ENCODE data around the gene KIAA0753. TPM values are rescaled to one million over a fixed set of nuclear protein-coding genes. Genes with fewer than 3 reads are reported as not detected.
A peak's percentile ranks its signal among the peaks of the same experiment; 100 is the strongest.

The KIAA0753 gene
- total and polyA plus RNA-seq, 2 of the 13 experiments (the other 11 are each of a cell fraction or from before 2014, with no cell fraction given) = 5.2 to 9.1 TPM

DNA sequence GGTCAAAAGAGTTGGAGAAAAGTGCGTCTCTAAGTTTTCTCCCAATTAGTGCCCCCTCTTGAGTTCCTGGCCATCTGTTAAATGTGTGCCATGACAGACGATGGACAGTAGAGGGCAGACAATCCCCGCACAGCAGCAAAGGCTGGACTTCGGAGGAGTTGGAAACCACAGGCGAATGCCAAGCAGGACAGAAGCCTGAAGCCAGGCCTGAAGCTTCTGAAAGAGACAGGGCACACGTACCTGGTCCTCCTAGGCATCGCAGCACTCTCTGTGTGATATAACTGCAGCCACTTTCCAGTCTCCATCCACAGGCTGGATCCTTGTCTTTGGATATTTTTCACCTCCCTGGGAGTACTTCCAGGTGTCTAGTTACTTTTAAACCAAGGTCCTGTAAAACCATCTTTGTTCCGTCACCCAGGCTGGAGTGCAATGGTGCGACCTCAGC, 25.6 kb upstream of the KIAA0753 start (continued):
- TF ChIP-seq, protein P1, sequence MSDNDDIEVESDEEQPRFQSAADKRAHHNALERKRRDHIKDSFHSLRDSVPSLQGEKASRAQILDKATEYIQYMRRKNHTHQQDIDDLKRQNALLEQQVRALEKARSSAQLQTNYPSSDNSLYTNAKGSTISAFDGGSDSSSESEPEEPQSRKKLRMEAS (IDR thresholded peaks at IDR 0.05) = peak; percentile 43; the same call in 1 of the 2 replicates
- TF ChIP-seq ZSCAN25 (CRISPR knock-in tag; IDR thresholded peaks at IDR 0.05) (0 out of 2 replicates have a peak, but pooled peaks have one; percentile 35), POGZ (CRISPR knock-in tag; IDR thresholded peaks at IDR 0.05) (peak; percentile 38; the same call in 1 of the 2 replicates), SALL1 (CRISPR knock-in tag; IDR thresholded peaks at IDR 0.05) (peak; percentile 71), FOSL2 (CRISPR knock-in tag; IDR thresholded peaks at IDR 0.05) (peak; percentile 28; the same call in 1 of the 2 replicates), ZBTB34 (CRISPR knock-in tag; IDR thresholded peaks at IDR 0.05) (peak; percentile 60; the same call in 1 of the 2 replicates), CBX5 (CRISPR knock-in tag; IDR thresholded peaks at IDR 0.05; ENCODE audit: borderline replicate concordance) (0 out of 2 replicates have a peak, but pooled peaks have one; percentile 30), ZBTB4 (CRISPR knock-in tag; IDR thresholded peaks at IDR 0.05; ENCODE audit: borderline replicate concordance) (peak; percentile 89; the same call in 1 of the 2 replicates), ZNF337 (CRISPR knock-in tag; IDR thresholded peaks at IDR 0.05; ENCODE audit: borderline replicate concordance, low read depth) (no peak), ZSCAN20 (CRISPR knock-in tag; IDR thresholded peaks at IDR 0.05; ENCODE audit: borderline replicate concordance) (no peak), SCMH1 (CRISPR knock-in tag; IDR thresholded peaks at IDR 0.05; ENCODE audit: borderline replicate concordance) (no peak), ZNF501 (CRISPR knock-in tag; IDR thresholded peaks at IDR 0.05) (peak; percentile 55; the same call in 1 of the 2 replicates), ZNF296 (CRISPR knock-in tag; conservative IDR thresholded peaks at IDR 0.05) (no peak), SRY (CRISPR knock-in tag; IDR thresholded peaks at IDR 0.05) (0 out of 2 replicates have a peak, but pooled peaks have one; percentile 28), NFKBIZ (CRISPR knock-in tag; IDR thresholded peaks at IDR 0.05) (0 out of 2 replicates have a peak, but pooled peaks have one; percentile 24), ZNF530 (CRISPR knock-in tag; IDR thresholded peaks at IDR 0.05; ENCODE audit: low read depth) (no peak)
- TF ChIP-seq, protein P2, sequence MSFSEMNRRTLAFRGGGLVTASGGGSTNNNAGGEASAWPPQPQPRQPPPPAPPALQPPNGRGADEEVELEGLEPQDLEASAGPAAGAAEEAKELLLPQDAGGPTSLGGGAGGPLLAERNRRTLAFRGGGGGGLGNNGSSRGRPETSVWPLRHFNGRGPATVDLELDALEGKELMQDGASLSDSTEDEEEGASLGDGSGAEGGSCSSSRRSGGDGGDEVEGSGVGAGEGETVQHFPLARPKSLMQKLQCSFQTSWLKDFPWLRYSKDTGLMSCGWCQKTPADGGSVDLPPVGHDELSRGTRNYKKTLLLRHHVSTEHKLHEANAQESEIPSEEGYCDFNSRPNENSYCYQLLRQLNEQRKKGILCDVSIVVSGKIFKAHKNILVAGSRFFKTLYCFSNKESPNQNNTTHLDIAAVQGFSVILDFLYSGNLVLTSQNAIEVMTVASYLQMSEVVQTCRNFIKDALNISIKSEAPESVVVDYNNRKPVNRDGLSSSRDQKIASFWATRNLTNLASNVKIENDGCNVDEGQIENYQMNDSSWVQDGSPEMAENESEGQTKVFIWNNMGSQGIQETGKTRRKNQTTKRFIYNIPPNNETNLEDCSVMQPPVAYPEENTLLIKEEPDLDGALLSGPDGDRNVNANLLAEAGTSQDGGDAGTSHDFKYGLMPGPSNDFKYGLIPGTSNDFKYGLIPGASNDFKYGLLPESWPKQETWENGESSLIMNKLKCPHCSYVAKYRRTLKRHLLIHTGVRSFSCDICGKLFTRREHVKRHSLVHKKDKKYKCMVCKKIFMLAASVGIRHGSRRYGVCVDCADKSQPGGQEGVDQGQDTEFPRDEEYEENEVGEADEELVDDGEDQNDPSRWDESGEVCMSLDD (CRISPR knock-in tag; IDR thresholded peaks at IDR 0.05; ENCODE audit: borderline replicate concordance) = no peak
- TF ChIP-seq, protein P3, sequence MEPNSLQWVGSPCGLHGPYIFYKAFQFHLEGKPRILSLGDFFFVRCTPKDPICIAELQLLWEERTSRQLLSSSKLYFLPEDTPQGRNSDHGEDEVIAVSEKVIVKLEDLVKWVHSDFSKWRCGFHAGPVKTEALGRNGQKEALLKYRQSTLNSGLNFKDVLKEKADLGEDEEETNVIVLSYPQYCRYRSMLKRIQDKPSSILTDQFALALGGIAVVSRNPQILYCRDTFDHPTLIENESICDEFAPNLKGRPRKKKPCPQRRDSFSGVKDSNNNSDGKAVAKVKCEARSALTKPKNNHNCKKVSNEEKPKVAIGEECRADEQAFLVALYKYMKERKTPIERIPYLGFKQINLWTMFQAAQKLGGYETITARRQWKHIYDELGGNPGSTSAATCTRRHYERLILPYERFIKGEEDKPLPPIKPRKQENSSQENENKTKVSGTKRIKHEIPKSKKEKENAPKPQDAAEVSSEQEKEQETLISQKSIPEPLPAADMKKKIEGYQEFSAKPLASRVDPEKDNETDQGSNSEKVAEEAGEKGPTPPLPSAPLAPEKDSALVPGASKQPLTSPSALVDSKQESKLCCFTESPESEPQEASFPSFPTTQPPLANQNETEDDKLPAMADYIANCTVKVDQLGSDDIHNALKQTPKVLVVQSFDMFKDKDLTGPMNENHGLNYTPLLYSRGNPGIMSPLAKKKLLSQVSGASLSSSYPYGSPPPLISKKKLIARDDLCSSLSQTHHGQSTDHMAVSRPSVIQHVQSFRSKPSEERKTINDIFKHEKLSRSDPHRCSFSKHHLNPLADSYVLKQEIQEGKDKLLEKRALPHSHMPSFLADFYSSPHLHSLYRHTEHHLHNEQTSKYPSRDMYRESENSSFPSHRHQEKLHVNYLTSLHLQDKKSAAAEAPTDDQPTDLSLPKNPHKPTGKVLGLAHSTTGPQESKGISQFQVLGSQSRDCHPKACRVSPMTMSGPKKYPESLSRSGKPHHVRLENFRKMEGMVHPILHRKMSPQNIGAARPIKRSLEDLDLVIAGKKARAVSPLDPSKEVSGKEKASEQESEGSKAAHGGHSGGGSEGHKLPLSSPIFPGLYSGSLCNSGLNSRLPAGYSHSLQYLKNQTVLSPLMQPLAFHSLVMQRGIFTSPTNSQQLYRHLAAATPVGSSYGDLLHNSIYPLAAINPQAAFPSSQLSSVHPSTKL (CRISPR knock-in tag; IDR thresholded peaks at IDR 0.05) = peak; percentile 29; the same call in 1 of the 2 replicates
